IMR-90 (cell line): Measurements from ENCODE around the gene GOLGA1. TPM values are rescaled to one million over a fixed set of nuclear protein-coding genes. Genes with fewer than 3 reads are reported as not detected.
"Not testable (repeated sequence)": the region's sequence is repeated elsewhere in the genome, so short reads cannot be mapped to it uniquely, and the experiment has no call there.

ENCODE experiments used
- ATAC-seq: fragments of 200-7000 bp; cut with Tn5 transposase; 2 replicates; pipeline ENCODE4 v1.9.1; 2020; ENCODE audit warnings: low read depth, mild to moderate bottlenecking, moderate library complexity
- BruUV-seq: library from RNA; stranded (reverse); fragments of 400-500 nt; replicated peaks from 2 replicates; lab custom pipeline; 2021; lab: Mats Ljungman, UMichigan
- CTCF ChIA-PET: fragments of 300-600 bp; formaldehyde crosslinking; extraction: SDS; loops from one replicate; lab custom pipeline; 2021; ENCODE audit warnings: antibody characterized with exemption; lab: Yijun Ruan, JAX
- POLR2A ChIA-PET: fragments of 300-600 bp; sonication (Branson Sonifier 250); formaldehyde crosslinking; loops from one replicate; lab custom pipeline; 2022; ENCODE audit warnings: antibody characterized with exemption; ENCODE audit not compliant: unreplicated experiment; lab: Charles Lee
- DNase-seq: peaks from one replicate; pipeline ENCODE4 v3.0.0; 2013
- H2AFZ ChIP-seq: replicated peaks from 2 replicates; pipeline ENCODE3; 2013; ENCODE audit warnings: low read length, mild to moderate bottlenecking; ENCODE audit not compliant: poor library complexity
- H2AK5ac ChIP-seq: 2 replicates; pipeline ENCODE4 v1.6.1; 2013; ENCODE audit warnings: low read depth, low read length, inconsistent platforms
- H2AK9ac ChIP-seq: replicated peaks from 2 replicates; pipeline ENCODE3; 2013; ENCODE audit warnings: mild to moderate bottlenecking, low read depth, low read length, moderate library complexity; ENCODE audit not compliant: poor library complexity
- H2BK120ac ChIP-seq: 2 replicates; pipeline ENCODE4 v1.6.1; 2013; ENCODE audit warnings: low read depth, low read length, inconsistent platforms
- H2BK15ac ChIP-seq: 3 replicates; pipeline ENCODE4 v1.6.1; 2013; ENCODE audit warnings: low read depth, low read length, inconsistent platforms
- H2BK20ac ChIP-seq: 2 replicates; pipeline ENCODE4 v1.6.1; 2013; ENCODE audit warnings: low read depth, mild to moderate bottlenecking, inconsistent platforms, low read length, moderate library complexity
- H2BK5ac ChIP-seq: 2 replicates; pipeline ENCODE4 v1.6.1; 2013; ENCODE audit warnings: mild to moderate bottlenecking, low read depth, low read length, inconsistent platforms; ENCODE audit not compliant: poor library complexity, severe bottlenecking
- H3K14ac ChIP-seq: replicated peaks from 2 replicates; pipeline ENCODE4 v1.6.1; 2013; ENCODE audit warnings: low read depth, low read length, inconsistent platforms
- H3K18ac ChIP-seq: 2 replicates; pipeline ENCODE4 v1.6.1; 2013; ENCODE audit warnings: low read depth, low read length, control low read depth
- H3K23ac ChIP-seq: 2 replicates; pipeline ENCODE4 v1.6.1; 2013; ENCODE audit warnings: low read depth, low read length, inconsistent platforms
- H3K27ac ChIP-seq: 2 replicates; pipeline ENCODE4 v1.5.1; 2013; ENCODE audit warnings: mild to moderate bottlenecking, control low read depth, low read length; ENCODE audit not compliant: insufficient read depth
- H3K27me3 ChIP-seq: 2 replicates; pipeline ENCODE4 v1.6.1; 2013; ENCODE audit warnings: low read length; ENCODE audit not compliant: control insufficient read depth, insufficient read depth
- H3K36me3 ChIP-seq: 2 replicates; pipeline ENCODE4 v1.6.1; 2013; ENCODE audit warnings: low read length, mixed read lengths; ENCODE audit not compliant: control insufficient read depth, insufficient read depth
- H3K4ac ChIP-seq: 2 replicates; pipeline ENCODE4 v1.6.1; 2013; ENCODE audit warnings: low read depth, low read length, inconsistent platforms
- H3K4me1 ChIP-seq: 2 replicates; pipeline ENCODE4 v1.6.1; 2013; ENCODE audit warnings: low read length, mixed read lengths; ENCODE audit not compliant: control insufficient read depth, insufficient read depth
- H3K4me2 ChIP-seq: 2 replicates; pipeline ENCODE4 v1.6.1; 2013; ENCODE audit warnings: low read depth, mild to moderate bottlenecking, control low read depth, low read length, moderate library complexity
- H3K4me3 ChIP-seq: 2 replicates; pipeline ENCODE4 v1.5.1; 2013; ENCODE audit warnings: low read depth, mild to moderate bottlenecking, control low read depth, low read length, moderate library complexity; ENCODE audit not compliant: insufficient read depth
- H3K56ac ChIP-seq: 2 replicates; pipeline ENCODE4 v1.6.1; 2013; ENCODE audit warnings: low read length, inconsistent platforms; ENCODE audit not compliant: insufficient read depth; ENCODE audit errors: extremely low read depth
- H3K79me1 ChIP-seq, 2 experiments: 2 replicates each; pipeline ENCODE4 v1.6.1; 2013; ENCODE audit warnings: low read length in 2 of 2, inconsistent platforms in 1 of 2, low read depth in 1 of 2
- H3K9ac ChIP-seq: 2 replicates; pipeline ENCODE4 v1.6.1; 2013; ENCODE audit warnings: low read depth, low read length, control low read depth
- H3K9me1 ChIP-seq: 2 replicates; pipeline ENCODE4 v1.6.1; 2013; ENCODE audit warnings: low read length, inconsistent platforms; ENCODE audit not compliant: insufficient read depth
- H3K9me3 ChIP-seq: 2 replicates; pipeline ENCODE4 v1.6.1; 2013; ENCODE audit warnings: low read length; ENCODE audit not compliant: control insufficient read depth, insufficient read depth
- H4K20me1 ChIP-seq: 2 replicates; pipeline ENCODE4 v1.6.1; 2013; ENCODE audit warnings: low read length, inconsistent platforms; ENCODE audit not compliant: insufficient read depth
- H4K5ac ChIP-seq: 2 replicates; pipeline ENCODE4 v1.6.1; 2013; ENCODE audit warnings: mild to moderate bottlenecking, low read depth, low read length, control low read depth
- H4K8ac ChIP-seq, 2 experiments: 2 replicates each; pipeline ENCODE4 v1.6.1; 2013; ENCODE audit warnings: low read depth in 2 of 2, low read length in 2 of 2, control low read depth in 1 of 2, inconsistent platforms in 1 of 2
- H4K91ac ChIP-seq: 2 replicates; pipeline ENCODE4 v1.6.1; 2013; ENCODE audit warnings: low read depth, low read length, inconsistent platforms; ENCODE audit not compliant: insufficient read depth
- WGBS, 2 experiments: methylation state at CpG; one replicate each; pipeline versions ENCODE4 v1.1.5 to v1.1.7; 2013; ENCODE audit warnings: missing lambda C conversion rate in 2 of 2; ENCODE audit not compliant: insufficient read length in 1 of 2; ENCODE audit errors: extremely low coverage in 2 of 2; 5-methylcytosine and 5-hydroxymethylcytosine counted together
- dilution Hi-C: fragments of 300-500 bp; cut with HindIII; formaldehyde crosslinking; loops from one replicate; pipeline ENCODE4 v1.14.3; 2018; ENCODE audit warnings: low sequenced_read_pairs; ENCODE audit not compliant: unreplicated experiment
- in situ Hi-C: fragments of 300-500 bp; cut with MboI; formaldehyde crosslinking; loops from 3 replicates; pipeline ENCODE4 v1.14.3; 2019; ENCODE audit warnings: low sequenced_read_pairs, inconsistent platforms, mixed read lengths
- intact Hi-C: fragments of 100-400 bp; cut with micrococcal nuclease; formaldehyde crosslinking; loops from 2 replicates; pipeline ENCODE4 v1.10.0; 2022
- polyA plus RNA-seq, 3 experiments: library from polyadenylated mRNA; depleted of rRNA; stranded (reverse); fragments of >200 nt; gene quantifications; 2 replicates each; pipeline ENCODE4 v1.2.3, GENCODE V29; 2012; ENCODE audit warnings: low replicate concordance in 1 of 3
- total RNA-seq: library from RNA; depleted of rRNA; stranded (reverse); fragments of >200 nt; gene quantifications from 2 replicates; pipeline ENCODE4 v1.2.3, GENCODE V29; 2012

Gene GOLGA1
- total and polyA plus RNA-seq, 2 of the 4 experiments (the other 2 are of a cell fraction) = 10.6 to 12.7 TPM

DNA sequence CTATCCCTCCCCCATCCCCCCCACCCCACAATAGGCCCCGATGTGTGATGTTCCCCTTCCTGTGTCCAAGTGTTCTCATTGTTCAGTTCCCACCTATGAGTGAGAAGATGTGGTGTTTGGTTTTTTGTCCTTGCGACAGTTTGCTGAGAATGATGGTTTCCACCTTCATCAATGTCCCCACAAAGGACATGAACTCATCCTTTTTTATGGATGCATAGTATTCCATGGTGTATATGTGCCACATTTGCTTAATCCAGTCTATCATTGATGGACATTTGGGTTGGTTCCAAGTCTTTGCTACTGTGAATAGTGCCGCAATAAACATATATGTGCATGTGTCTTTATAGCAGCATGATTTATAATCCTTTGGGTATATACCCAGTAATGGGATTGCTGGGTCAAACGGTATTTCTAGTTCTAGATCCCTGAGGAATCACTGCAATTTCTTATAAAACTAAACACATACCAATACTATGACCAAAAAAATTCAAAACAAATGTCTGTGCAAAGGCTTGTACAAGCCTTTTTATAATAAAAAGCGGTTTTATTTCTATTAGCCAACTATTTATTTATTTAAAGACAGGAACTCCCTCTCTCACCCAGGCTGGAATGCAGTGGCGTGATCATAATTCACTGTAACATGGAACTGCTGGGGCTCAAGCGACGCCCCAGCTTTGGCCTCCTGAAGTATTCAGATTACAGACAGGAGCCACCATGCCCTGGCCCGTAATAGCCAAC lies 19.0 kb upstream of the GOLGA1 start:
- H2BK15ac ChIP-seq, in situ Hi-C loops, H3K4me1 ChIP-seq, H3K79me1 ChIP-seq, H3K9me3 ChIP-seq, H3K9ac ChIP-seq, H3K56ac ChIP-seq, POLR2A ChIA-PET, dilution Hi-C loops, H3K36me3 ChIP-seq, H2AK9ac ChIP-seq, H3K27me3 ChIP-seq, H4K20me1 ChIP-seq, H3K4me3 ChIP-seq, H3K9me1 ChIP-seq, H3K4me2 ChIP-seq, BruUV-seq: not testable (repeated sequence)
- H2BK20ac ChIP-seq = peak overlapping the region; percentile 90
- H2AK5ac ChIP-seq = peak overlapping the region; percentile 49; the same call in 1 of the 2 replicates
- ATAC-seq (peak; percentile 91), DNase-seq (peak; percentile 71)
- intact Hi-C loops = loop anchor here (2.0 kb wide), 1 partner anchor 19 kb away; the partner anchor contains the start of gene GOLGA1
- peak overlapping the region; percentile 90 for H3K4ac ChIP-seq
- peak overlapping the region; percentile 86; the same call in 1 of the 2 replicates for H3K18ac ChIP-seq
- peak overlapping the region; percentile 77 for H2AFZ ChIP-seq
- H4K91ac ChIP-seq = peak overlapping the region; percentile 74; the same call in 1 of the 2 replicates
- H3K14ac ChIP-seq = 0 out of 2 replicates have a peak overlapping the region, but pooled peaks have one; percentile 55
- H3K23ac ChIP-seq = peak overlapping the region; percentile 86; the same call in 1 of the 2 replicates
- WGBS, 2 experiments = 80% methylated on average over 2 of the region's 9 CpGs; no CpG with 5 or more reads in 1 of the 2 experiments
- peak overlapping the region; percentile 67; the same call in 1 of the 2 replicates for H4K5ac ChIP-seq
- H2BK120ac ChIP-seq = peak overlapping the region; percentile 91
- CTCF ChIA-PET = interaction anchor here (0.6 to 0.9 kb wide), 2 partner anchors 9 kb away, joined by 3 to 8 read pairs; no protein-coding TSS in a partner anchor
- H3K27ac ChIP-seq = peak overlapping the region; percentile 86
- peak overlapping the region in 1 of 2 experiments; percentile 46; a peak in 2 of 4 replicates for H4K8ac ChIP-seq
- peak overlapping the region; percentile 99 for H2BK5ac ChIP-seq
